ENCODE data around the gene SDCCAG8. TPM values are rescaled to one million over a fixed set of nuclear protein-coding genes. Genes with fewer than 3 reads are reported as not detected.

SDCCAG8 gene
- polyA plus RNA-seq, 2 of the 4 experiments (the other 2 are of a cell fraction), result 48.8 to 64.8 TPM

DNA sequence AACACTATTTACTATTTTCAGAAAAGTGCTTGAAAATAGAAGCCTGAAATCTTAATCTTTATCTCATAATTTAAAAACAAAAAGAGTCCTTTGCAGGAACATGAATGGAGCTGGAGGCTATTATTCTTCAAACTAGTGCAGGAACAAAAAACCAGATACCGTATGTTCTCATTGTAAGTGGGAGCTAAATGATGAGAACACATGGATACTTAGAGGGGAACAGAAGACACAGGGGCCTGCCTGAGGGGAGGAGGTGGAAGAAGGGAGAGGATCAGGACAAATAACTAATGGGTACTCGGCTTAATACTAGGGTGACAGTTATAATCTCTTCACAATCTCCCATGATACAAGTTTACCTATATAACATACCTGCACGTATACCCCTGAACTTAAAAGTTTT is 176.3 kb downstream of the SDCCAG8 start:
- Histone ChIP-seq H3K4me1 (no peaks in the 10 kb centered on the region), H3K27ac (no peak overlapping the region), H3K4me2 (no peak overlapping the region), H3K9me3 (no peaks in the 10 kb centered on the region), H3K4me3 (no peak overlapping the region)
- TF ChIP-seq BHLHE40 (IDR thresholded peaks at IDR 0.05; ENCODE audit: low read depth, low read length), result no peak
- TF ChIP-seq, protein P1, sequence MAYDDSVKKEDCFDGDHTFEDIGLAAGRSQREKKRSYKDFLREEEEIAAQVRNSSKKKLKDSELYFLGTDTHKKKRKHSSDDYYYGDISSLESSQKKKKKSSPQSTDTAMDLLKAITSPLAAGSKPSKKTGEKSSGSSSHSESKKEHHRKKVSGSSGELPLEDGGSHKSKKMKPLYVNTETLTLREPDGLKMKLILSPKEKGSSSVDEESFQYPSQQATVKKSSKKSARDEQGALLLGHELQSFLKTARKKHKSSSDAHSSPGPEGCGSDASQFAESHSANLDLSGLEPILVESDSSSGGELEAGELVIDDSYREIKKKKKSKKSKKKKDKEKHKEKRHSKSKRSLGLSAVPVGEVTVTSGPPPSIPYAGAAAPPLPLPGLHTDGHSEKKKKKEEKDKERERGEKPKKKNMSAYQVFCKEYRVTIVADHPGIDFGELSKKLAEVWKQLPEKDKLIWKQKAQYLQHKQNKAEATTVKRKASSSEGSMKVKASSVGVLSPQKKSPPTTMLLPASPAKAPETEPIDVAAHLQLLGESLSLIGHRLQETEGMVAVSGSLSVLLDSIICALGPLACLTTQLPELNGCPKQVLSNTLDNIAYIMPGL (CRISPR knock-in tag; IDR thresholded peaks at IDR 0.05; ENCODE audit: borderline replicate concordance), result no peak
- TF ChIP-seq MYC (IDR thresholded peaks at IDR 0.05; ENCODE audit: borderline replicate concordance, low read length), result no peak
- no peak for TF ChIP-seq CBX8 (IDR thresholded peaks at IDR 0.05)
- no peak for TF ChIP-seq HOXB5 (CRISPR knock-in tag; IDR thresholded peaks at IDR 0.05)
- TF ChIP-seq KDM5A (IDR thresholded peaks at IDR 0.05), result no peak
- TF ChIP-seq FOXS1 (CRISPR knock-in tag; IDR thresholded peaks at IDR 0.05), result no peak
- TF ChIP-seq CBX2 (IDR thresholded peaks at IDR 0.05; ENCODE audit: borderline replicate concordance, low read depth), result no peak
- no peak for TF ChIP-seq POLR2AphosphoS2 (conservative IDR thresholded peaks at IDR 0.05; ENCODE audit: low read length)
- no peak for TF ChIP-seq MAZ (IDR thresholded peaks at IDR 0.05; ENCODE audit: borderline replicate concordance, low read depth, low read length)
- no peak for TF ChIP-seq FOSB (CRISPR knock-in tag; IDR thresholded peaks at IDR 0.05)
- no peak for TF ChIP-seq EP300 (IDR thresholded peaks at IDR 0.05)
- TF ChIP-seq, protein P2, sequence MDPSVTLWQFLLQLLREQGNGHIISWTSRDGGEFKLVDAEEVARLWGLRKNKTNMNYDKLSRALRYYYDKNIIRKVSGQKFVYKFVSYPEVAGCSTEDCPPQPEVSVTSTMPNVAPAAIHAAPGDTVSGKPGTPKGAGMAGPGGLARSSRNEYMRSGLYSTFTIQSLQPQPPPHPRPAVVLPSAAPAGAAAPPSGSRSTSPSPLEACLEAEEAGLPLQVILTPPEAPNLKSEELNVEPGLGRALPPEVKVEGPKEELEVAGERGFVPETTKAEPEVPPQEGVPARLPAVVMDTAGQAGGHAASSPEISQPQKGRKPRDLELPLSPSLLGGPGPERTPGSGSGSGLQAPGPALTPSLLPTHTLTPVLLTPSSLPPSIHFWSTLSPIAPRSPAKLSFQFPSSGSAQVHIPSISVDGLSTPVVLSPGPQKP (IDR thresholded peaks at IDR 0.05; ENCODE audit: low read depth, low read length), result no peak
- ChIA-PET CTCF (interaction anchor here (0.5 kb wide), 1 partner anchor 282 kb away, joined by 3 read pairs; no protein-coding TSS in a partner anchor), POLR2A (no interaction called here)
- 92% methylated on average over 3 of the region's 3 CpGs for WGBS (ENCODE audit: missing lambda C conversion rate)
- FAIRE-seq (no peak), DNase-seq (ENCODE audit: low read depth in 1 of 2, low spot score in 1 of 2) (no peak), ATAC-seq (no peak)

- ATAC-seq (no peak), DNase-seq (ENCODE audit: low read depth in 1 of 2, low spot score in 1 of 2) (no peak), FAIRE-seq (no peak)
- no peak for TF ChIP-seq RCOR1 (IDR thresholded peaks at IDR 0.05; ENCODE audit: low read depth, low read length)
- TF ChIP-seq, protein P1 (CRISPR knock-in tag; IDR thresholded peaks at IDR 0.05; ENCODE audit: borderline replicate concordance), result no peak
- ChIA-PET POLR2A (no interaction called here), CTCF (interaction anchor here (1.1 kb wide), 1 partner anchor 827 kb away, joined by 3 read pairs; no protein-coding TSS in a partner anchor)
- WGBS (ENCODE audit: missing lambda C conversion rate), result 90% methylated on average over 8 of the region's 8 CpGs
- Histone ChIP-seq H3K4me1 (no peaks in the 10 kb centered on the region; the same call in 2 of the 3 replicates), H3K27ac (no peak overlapping the region), H3K4me2 (no peak overlapping the region), H3K9me3 (no peaks in the 10 kb centered on the region), H3K4me3 (no peak overlapping the region)
Measured at GRCh38 chr1:243433737-243434370, 178.0 kb downstream of the SDCCAG8 start.

GRCh38 chr1:243434594-243434993 is 178.8 kb downstream of the SDCCAG8 start:
- no peak for ATAC-seq
- ChIA-PET POLR2A (no interaction called here), CTCF (interaction anchor here (0.9 kb wide), 1 partner anchor 9 kb away, joined by 3 read pairs; no protein-coding TSS in a partner anchor)
- DNase-seq (ENCODE audit: low read depth in 1 of 2, low spot score in 1 of 2), result no peak
- H3K27ac ChIP-seq, result no peak overlapping the region
- no peak for TF ChIP-seq EHMT2 (IDR thresholded peaks at IDR 0.05; ENCODE audit: low read depth)
- TF ChIP-seq BHLHE40 (IDR thresholded peaks at IDR 0.05; ENCODE audit: low read depth, low read length), result no peak
- no peak for TF ChIP-seq RARB (CRISPR knock-in tag; IDR thresholded peaks at IDR 0.05)
- no peak for TF ChIP-seq EP300 (IDR thresholded peaks at IDR 0.05)
- TF ChIP-seq HDAC2 (IDR thresholded peaks at IDR 0.05), result no peak
- no peak for TF ChIP-seq SMC3 (IDR thresholded peaks at IDR 0.05)
- TF ChIP-seq RCOR1 (IDR thresholded peaks at IDR 0.05; ENCODE audit: low read depth, low read length), result no peak
- TF ChIP-seq ZSCAN20 (CRISPR knock-in tag; IDR thresholded peaks at IDR 0.05), result no peak
- TF ChIP-seq ESRRA (IDR thresholded peaks at IDR 0.05; ENCODE audit: borderline replicate concordance, low read length), result no peak
- no peak for TF ChIP-seq RFX5 (IDR thresholded peaks at IDR 0.05)
- TF ChIP-seq, protein P2 (IDR thresholded peaks at IDR 0.05; ENCODE audit: low read depth, low read length), result no peak
- WGBS (ENCODE audit: missing lambda C conversion rate), result 90% methylated on average over 2 of the region's 2 CpGs
- FAIRE-seq, result no peak
- no peak overlapping the region for H3K4me2 ChIP-seq
- no peak overlapping the region for H3K4me3 ChIP-seq
- no peaks in the 10 kb centered on the region for H3K9me3 ChIP-seq
- H3K4me1 ChIP-seq, result no peaks in the 10 kb centered on the region; the same call in 2 of the 3 replicates

All from A549 (cell line).